ENCODE measurements around the gene GIT1.
A peak's percentile ranks its signal among the peaks of the same experiment; 100 is the strongest.

Gene GIT1

DNA sequence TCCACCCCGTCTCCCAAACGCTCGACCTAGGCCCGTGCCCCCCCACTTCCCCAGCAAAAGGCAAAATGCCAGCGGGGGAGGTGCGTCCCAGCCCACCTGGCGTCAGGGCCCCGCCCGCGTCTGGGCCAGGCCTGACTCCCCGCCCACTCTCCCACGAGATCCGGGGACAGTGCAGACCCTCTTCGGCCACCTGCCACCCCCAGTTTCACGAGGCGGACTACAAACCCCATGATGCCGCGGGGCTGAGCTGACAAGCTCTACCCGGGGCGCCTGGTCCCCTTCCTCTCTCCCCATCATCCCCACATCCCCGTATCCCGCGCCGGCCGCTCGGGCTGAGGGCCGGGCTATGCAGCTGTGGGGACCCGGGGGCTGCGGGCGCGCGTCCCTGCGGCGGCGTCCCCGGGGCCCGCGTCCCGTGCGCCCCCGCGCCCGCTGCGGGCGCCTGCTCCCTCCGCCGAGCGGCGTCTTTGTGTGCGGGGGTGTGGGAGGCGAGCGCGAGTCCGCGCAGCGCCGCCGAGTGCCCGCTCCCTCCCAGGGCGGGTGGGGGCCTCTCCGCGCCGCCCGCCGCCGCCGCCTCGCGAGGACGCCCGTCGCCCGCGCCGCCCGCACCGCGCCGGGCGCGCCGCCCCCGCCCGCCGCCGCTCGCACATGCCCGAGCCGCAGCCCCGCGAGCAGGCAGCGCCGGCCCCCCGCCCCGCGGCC, 3.6 kb upstream of the GIT1 start, which contains the start of gene ANKRD13B:
ANKRD13B (plus strand) TSS at position 283 of the 702 bp plus-strand sequence. CDS start 490 bp downstream, outside the sequence.
- H3K36me3 ChIP-seq (ENCODE audit: insufficient read depth, low read length), result no peaks in the 10 kb centered on the region
- peak within 1 kb of the TSS; percentile 85 for H3K4me3 ChIP-seq (ENCODE audit: low read depth, low read length, poor library complexity, severe bottlenecking)
- peak within 1 kb of the TSS; percentile 64 for H3K27ac ChIP-seq (ENCODE audit: low read depth, low read length, poor library complexity, severe bottlenecking)
- peaks cover 48% of the 10 kb centered on the region for H3K4me1 ChIP-seq (ENCODE audit: insufficient read depth, low read length, severe bottlenecking)
- H3F3A ChIP-seq (ENCODE audit: insufficient read depth, low read length), result no peaks in the 10 kb centered on the region
- H4K20me1 ChIP-seq (ENCODE audit: insufficient read depth, low read length), result no peaks in the 10 kb centered on the region
- H3K9me3 ChIP-seq (ENCODE audit: low read length), result no peaks in the 10 kb centered on the region
- TF ChIP-seq EZH2 (IDR thresholded peaks at IDR 0.05; ENCODE audit: borderline replicate concordance, low read length), result no peak
- TF ChIP-seq, protein P1, sequence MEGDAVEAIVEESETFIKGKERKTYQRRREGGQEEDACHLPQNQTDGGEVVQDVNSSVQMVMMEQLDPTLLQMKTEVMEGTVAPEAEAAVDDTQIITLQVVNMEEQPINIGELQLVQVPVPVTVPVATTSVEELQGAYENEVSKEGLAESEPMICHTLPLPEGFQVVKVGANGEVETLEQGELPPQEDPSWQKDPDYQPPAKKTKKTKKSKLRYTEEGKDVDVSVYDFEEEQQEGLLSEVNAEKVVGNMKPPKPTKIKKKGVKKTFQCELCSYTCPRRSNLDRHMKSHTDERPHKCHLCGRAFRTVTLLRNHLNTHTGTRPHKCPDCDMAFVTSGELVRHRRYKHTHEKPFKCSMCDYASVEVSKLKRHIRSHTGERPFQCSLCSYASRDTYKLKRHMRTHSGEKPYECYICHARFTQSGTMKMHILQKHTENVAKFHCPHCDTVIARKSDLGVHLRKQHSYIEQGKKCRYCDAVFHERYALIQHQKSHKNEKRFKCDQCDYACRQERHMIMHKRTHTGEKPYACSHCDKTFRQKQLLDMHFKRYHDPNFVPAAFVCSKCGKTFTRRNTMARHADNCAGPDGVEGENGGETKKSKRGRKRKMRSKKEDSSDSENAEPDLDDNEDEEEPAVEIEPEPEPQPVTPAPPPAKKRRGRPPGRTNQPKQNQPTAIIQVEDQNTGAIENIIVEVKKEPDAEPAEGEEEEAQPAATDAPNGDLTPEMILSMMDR (IDR thresholded peaks at IDR 0.05; ENCODE audit: low read length), result no peak
- no peak within 1 kb of the TSS for H2AFZ ChIP-seq (ENCODE audit: low read length)
- H3K9me2 ChIP-seq (ENCODE audit: low read depth, low read length), result no peaks in the 10 kb centered on the region
- H3K4me2 ChIP-seq (ENCODE audit: low read length), result peak within 1 kb of the TSS; percentile 99
- peak within 1 kb of the TSS; percentile 65 for H3K9ac ChIP-seq (ENCODE audit: low read length)
- H3K79me2 ChIP-seq (ENCODE audit: insufficient read depth, low read length), result peaks cover under 1% of the 10 kb centered on the region; the same call in 1 of the 2 replicates
- no peaks in the 10 kb centered on the region for H3K27me3 ChIP-seq (ENCODE audit: insufficient read depth, low read length)

DNA sequence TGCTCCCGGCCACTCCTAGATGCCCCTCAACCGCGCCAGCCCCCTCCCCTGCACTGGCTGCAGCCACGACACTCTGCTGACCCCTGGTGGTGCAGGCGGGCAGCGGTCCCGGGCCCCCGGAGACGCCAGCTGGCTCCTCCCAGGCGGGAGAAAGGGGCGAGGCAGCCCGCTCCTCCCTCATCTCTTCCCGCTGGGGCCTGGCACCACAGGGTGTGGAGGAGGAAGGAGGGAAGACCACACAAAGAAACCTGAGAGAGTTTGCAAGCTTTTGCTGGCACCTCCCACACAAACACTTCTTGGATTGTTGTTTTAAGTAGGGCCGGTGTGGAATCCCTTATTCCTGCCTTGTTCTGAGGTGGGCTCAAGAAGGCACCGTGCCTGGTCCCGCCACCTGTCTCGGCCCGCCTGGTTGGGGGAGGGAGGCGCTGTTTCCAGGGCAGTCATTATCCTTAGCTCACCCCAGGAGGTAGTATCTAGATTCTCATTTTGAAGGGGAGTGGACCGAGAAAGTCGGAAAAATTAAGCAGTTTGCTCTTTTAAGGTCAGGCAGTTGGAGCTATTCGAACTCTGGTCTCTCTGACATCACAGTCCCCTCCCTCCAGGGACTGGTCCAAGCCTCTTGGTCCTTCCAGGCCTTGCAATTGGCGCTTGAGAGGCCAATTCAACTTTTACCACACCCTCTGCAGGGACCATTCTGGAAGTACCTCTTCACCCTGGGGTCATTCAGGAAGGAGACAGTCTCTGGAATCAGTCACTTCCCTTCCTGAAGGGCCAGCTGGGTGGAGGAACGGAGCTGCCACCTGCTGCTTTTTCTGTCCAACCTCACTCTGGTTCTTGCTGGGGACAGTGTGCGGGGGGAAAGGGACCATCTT, 2.5 kb upstream of the GIT1 start:
- Histone ChIP-seq H3K9me3 (ENCODE audit: low read length) (no peaks in the 10 kb centered on the region), H3K9me2 (ENCODE audit: low read depth, low read length) (no peaks in the 10 kb centered on the region), H3K4me1 (ENCODE audit: insufficient read depth, low read length, severe bottlenecking) (peaks cover 58% of the 10 kb centered on the region), H3K9ac (ENCODE audit: low read length) (peak overlapping the region; percentile 93; the same call in 1 of the 2 replicates), H3K27ac (ENCODE audit: low read depth, low read length, poor library complexity, severe bottlenecking) (peak overlapping the region; percentile 87), H4K20me1 (ENCODE audit: insufficient read depth, low read length) (no peaks in the 10 kb centered on the region), H3K36me3 (ENCODE audit: insufficient read depth, low read length) (no peaks in the 10 kb centered on the region), H3K4me3 (ENCODE audit: low read depth, low read length, poor library complexity, severe bottlenecking) (peak overlapping the region; percentile 85), H3F3A (ENCODE audit: insufficient read depth, low read length) (no peaks in the 10 kb centered on the region), H2AFZ (ENCODE audit: low read length) (no peak overlapping the region), H3K79me2 (ENCODE audit: insufficient read depth, low read length) (peaks cover 9% of the 10 kb centered on the region; the same call in 1 of the 2 replicates), H3K4me2 (ENCODE audit: low read length) (peak overlapping the region; percentile 99), H3K27me3 (ENCODE audit: insufficient read depth, low read length) (no peaks in the 10 kb centered on the region)
- TF ChIP-seq EZH2 (IDR thresholded peaks at IDR 0.05; ENCODE audit: borderline replicate concordance, low read length), result no peak
- TF ChIP-seq, protein P1 (IDR thresholded peaks at IDR 0.05; ENCODE audit: low read length), result peak; percentile 96

DNA sequence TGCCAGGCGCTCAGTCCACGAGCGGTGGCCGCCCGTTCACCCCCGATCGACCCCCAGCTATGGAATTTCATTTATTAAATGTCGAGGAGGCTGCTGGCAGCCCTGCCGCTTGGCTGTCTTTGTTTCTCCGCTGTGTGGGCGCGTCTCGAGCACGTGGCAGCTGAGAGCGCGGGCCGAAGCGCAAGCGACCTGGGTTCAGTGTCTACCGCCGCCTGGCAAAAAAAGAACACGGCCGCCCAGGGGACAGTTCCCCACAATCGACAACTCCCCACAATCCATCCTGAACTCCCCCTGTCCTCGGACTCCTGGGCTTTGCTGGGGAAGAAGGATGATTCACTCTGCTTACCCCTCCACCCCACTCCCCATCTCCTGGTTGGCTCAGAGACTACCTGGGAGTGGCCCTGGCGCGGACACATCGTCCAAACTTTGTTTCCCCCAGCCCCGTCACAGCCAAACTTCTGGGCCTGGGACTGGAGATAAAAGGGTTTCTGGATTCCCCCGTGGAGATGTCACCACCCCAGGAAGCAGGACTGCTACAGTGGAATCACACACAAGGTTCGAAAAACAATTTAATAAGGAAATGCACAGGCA, 1.8 kb upstream of the GIT1 start:
- Histone ChIP-seq H3K36me3 (ENCODE audit: insufficient read depth, low read length) (no peaks in the 10 kb centered on the region), H3K27me3 (ENCODE audit: insufficient read depth, low read length) (no peaks in the 10 kb centered on the region), H4K20me1 (ENCODE audit: insufficient read depth, low read length) (no peaks in the 10 kb centered on the region), H3K4me1 (ENCODE audit: insufficient read depth, low read length, severe bottlenecking) (peaks cover 65% of the 10 kb centered on the region), H3K4me2 (ENCODE audit: low read length) (peak overlapping the region; percentile 99), H3K9me2 (ENCODE audit: low read depth, low read length) (no peaks in the 10 kb centered on the region), H3K79me2 (ENCODE audit: insufficient read depth, low read length) (peaks cover 9% of the 10 kb centered on the region; the same call in 1 of the 2 replicates), H2AFZ (ENCODE audit: low read length) (peak overlapping the region; percentile 5; the same call in 1 of the 2 replicates), H3K9ac (ENCODE audit: low read length) (peak overlapping the region; percentile 93), H3F3A (ENCODE audit: insufficient read depth, low read length) (no peaks in the 10 kb centered on the region), H3K9me3 (ENCODE audit: low read length) (no peaks in the 10 kb centered on the region), H3K27ac (ENCODE audit: low read depth, low read length, poor library complexity, severe bottlenecking) (peak overlapping the region; percentile 87), H3K4me3 (ENCODE audit: low read depth, low read length, poor library complexity, severe bottlenecking) (peak overlapping the region; percentile 85)
- TF ChIP-seq, protein P1 (IDR thresholded peaks at IDR 0.05; ENCODE audit: low read length), result no peak
- no peak for TF ChIP-seq EZH2 (IDR thresholded peaks at IDR 0.05; ENCODE audit: borderline replicate concordance, low read length)
